GF-D8 (cell line): ENCODE data around the gene FOXK2.

ENCODE experiments used
- DNase-seq: peaks from one replicate; lab custom pipeline; 2025; lab: John Stamatoyannopoulos, UW

Gene FOXK2

GRCh38 chr17:82640036-82640435 lies 120.5 kb downstream of the FOXK2 start:
- no peak for DNase-seq

GRCh38 chr17:82642022-82642421 lies 122.5 kb downstream of the FOXK2 start:
- DNase-seq: no peak

GRCh38 chr17:82644148-82644547 lies 124.6 kb downstream of the FOXK2 start:
- DNase-seq: no peak

- no peak for DNase-seq
These were observed 126.0 kb downstream of the FOXK2 start for GRCh38 chr17:82645516-82645915.

GRCh38 chr17:82647593-82648164 lies 128.1 kb downstream of the FOXK2 start:
- no peak for DNase-seq

- peak; percentile 83 for DNase-seq
These were observed 128.7 kb downstream of the FOXK2 start, which contains the start of gene WDR45B for GRCh38 chr17:82648165-82648668. Gene WDR45B (minus strand): TSS chr17:82648444. CDS start chr17:82648340, 104 bp downstream.

GRCh38 chr17:82648742-82649331 lies 129.3 kb downstream of the FOXK2 start:
- no peak for DNase-seq

GRCh38 chr17:82649501-82650261 lies 130.1 kb downstream of the FOXK2 start:
- DNase-seq: no peak

- DNase-seq: no peak
These were observed 131.2 kb downstream of the FOXK2 start for GRCh38 chr17:82650723-82651122.

GRCh38 chr17:82653651-82654528 lies 134.4 kb downstream of the FOXK2 start:
- DNase-seq: no peak
